ENCODE data around the gene DNAH2.
A peak's percentile ranks its signal among the peaks of the same experiment; 100 is the strongest.
"Not testable (repeated sequence)": the region's sequence is repeated elsewhere in the genome, so short reads cannot be mapped to it uniquely, and the experiment has no call there.

Gene DNAH2

GRCh38 chr17:7853691-7854038 lies 136.1 kb downstream of the DNAH2 start:
- no peak for DNase-seq

GRCh38 chr17:7854078-7854777 lies 136.7 kb downstream of the DNAH2 start:
- DNase-seq, result no peak

- DNase-seq, result no peak
Measured at GRCh38 chr17:7854851-7855659, 137.5 kb downstream of the DNAH2 start, which contains the start of gene TMEM88. TSS of gene TMEM88 (plus strand) at chr17:7855066. CDS start at chr17:7855075, 9 bp downstream.

- DNase-seq, result no peak
Measured at GRCh38 chr17:7855660-7856010, 138.1 kb downstream of the DNAH2 start.

- DNase-seq, result no peak
Measured at GRCh38 chr17:7856011-7856810, 138.7 kb downstream of the DNAH2 start.

GRCh38 chr17:7856811-7857712 lies 139.5 kb downstream of the DNAH2 start, which contains the start of gene NAA38:
TSS of gene NAA38 (minus strand) at chr17:7857559. CDS start at chr17:7857463, 96 bp downstream.
- peak; percentile 90 for DNase-seq

- DNase-seq, result peak; percentile 85
Measured at GRCh38 chr17:7857713-7858521, 140.4 kb downstream of the DNAH2 start, which contains the start of gene CYB5D1. TSS of gene CYB5D1 (plus strand) at chr17:7858003. CDS start at chr17:7858135, 132 bp downstream.

- DNase-seq, result no peak
Measured at GRCh38 chr17:7858522-7858810, 140.9 kb downstream of the DNAH2 start.

- DNase-seq, result no peak
Measured at GRCh38 chr17:7859028-7859427, 141.5 kb downstream of the DNAH2 start.

- no peak for DNase-seq
Measured at GRCh38 chr17:7862692-7863437, 145.3 kb downstream of the DNAH2 start.

GRCh38 chr17:7864384-7864783 lies 146.8 kb downstream of the DNAH2 start:
- not testable (repeated sequence) for DNase-seq

GRCh38 chr17:7864995-7865650 lies 147.6 kb downstream of the DNAH2 start:
- DNase-seq, result no peak

GRCh38 chr17:7867881-7868329 lies 150.4 kb downstream of the DNAH2 start:
- DNase-seq, result no peak

- no peak for DNase-seq
Measured at GRCh38 chr17:7873051-7873450, 155.5 kb downstream of the DNAH2 start.

GRCh38 chr17:7875804-7876370 lies 158.3 kb downstream of the DNAH2 start:
- no peak for DNase-seq

- no peak for DNase-seq
Measured at GRCh38 chr17:7878234-7878633, 160.7 kb downstream of the DNAH2 start.

- no peak for DNase-seq
Measured at GRCh38 chr17:7880076-7880868, 162.7 kb downstream of the DNAH2 start.

GRCh38 chr17:7881276-7882054 lies 163.9 kb downstream of the DNAH2 start:
- DNase-seq, result no peak

Measured in activated effector memory CD4-positive, alpha-beta T cell treated with Interleukin-2 at 50 U/mL for 16 hours (primary cell).